ENCODE measurements around the gene CCL25. TPM values are rescaled to one million over a fixed set of nuclear protein-coding genes. Genes with fewer than 3 reads are reported as not detected.

CCL25 gene
- total RNA-seq, 4 donors from 2014 or later: not detected

DNA sequence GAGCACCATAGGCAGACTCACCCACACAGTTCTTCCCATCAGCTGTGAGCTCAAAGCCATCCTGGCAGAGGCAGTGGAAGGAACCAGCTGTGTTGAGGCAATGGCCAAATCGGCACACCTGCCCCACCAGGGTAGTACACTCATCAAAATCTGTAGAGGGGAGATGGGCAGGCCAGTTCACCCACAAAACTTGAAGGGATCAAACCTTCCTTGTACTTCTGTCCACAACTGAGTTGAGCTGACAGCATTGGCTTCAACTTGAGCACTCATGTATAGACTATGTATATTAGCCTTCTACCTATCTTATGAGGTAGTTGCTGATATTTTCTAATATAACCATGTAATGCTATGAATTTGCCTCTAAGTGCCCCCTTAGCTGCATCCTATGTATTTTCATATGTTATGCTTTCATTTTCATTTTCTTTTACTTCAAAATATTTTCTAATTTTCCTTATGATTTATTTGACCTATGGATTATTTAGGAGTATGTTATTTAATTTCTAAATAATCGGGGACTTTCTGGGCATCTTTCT lies 42.9 kb downstream of the CCL25 start:
- no peak overlapping the region for H3K4me3 ChIP-seq
- 75 to 100% methylated on average over 1 to 2 of the region's 2 CpGs for WGBS, 2 donors (ENCODE audit: low coverage in 1 of 2)
- TF ChIP-seq POLR2A (IDR thresholded peaks at IDR 0.05): no peak
- TF ChIP-seq, protein P1, sequence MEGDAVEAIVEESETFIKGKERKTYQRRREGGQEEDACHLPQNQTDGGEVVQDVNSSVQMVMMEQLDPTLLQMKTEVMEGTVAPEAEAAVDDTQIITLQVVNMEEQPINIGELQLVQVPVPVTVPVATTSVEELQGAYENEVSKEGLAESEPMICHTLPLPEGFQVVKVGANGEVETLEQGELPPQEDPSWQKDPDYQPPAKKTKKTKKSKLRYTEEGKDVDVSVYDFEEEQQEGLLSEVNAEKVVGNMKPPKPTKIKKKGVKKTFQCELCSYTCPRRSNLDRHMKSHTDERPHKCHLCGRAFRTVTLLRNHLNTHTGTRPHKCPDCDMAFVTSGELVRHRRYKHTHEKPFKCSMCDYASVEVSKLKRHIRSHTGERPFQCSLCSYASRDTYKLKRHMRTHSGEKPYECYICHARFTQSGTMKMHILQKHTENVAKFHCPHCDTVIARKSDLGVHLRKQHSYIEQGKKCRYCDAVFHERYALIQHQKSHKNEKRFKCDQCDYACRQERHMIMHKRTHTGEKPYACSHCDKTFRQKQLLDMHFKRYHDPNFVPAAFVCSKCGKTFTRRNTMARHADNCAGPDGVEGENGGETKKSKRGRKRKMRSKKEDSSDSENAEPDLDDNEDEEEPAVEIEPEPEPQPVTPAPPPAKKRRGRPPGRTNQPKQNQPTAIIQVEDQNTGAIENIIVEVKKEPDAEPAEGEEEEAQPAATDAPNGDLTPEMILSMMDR (IDR thresholded peaks at IDR 0.05): no peak
- no peak for TF ChIP-seq POLR2AphosphoS5 (IDR thresholded peaks at IDR 0.05)
- no peak for TF ChIP-seq EP300 (IDR thresholded peaks at IDR 0.05; ENCODE audit: low read depth)
- H3K27me3 ChIP-seq: no peaks in the 10 kb centered on the region
- peaks cover 17 to 22% of the 10 kb centered on the region in 2 donors for H3K9me3 ChIP-seq
- no peaks in the 10 kb centered on the region for H3K36me3 ChIP-seq
- DNase-seq: no peak
- intact Hi-C loops (cut with DNase I; ENCODE audit: low total_unique reads): no loop called here
- no peaks in the 10 kb centered on the region for H3K4me1 ChIP-seq
- in situ Hi-C loops (cut with MboI; ENCODE audit: low pct_ligation_motif_present in 1 of 4, low pct_unique_long_range_greater_than_20kb in 1 of 4, low sequenced_read_pairs in 3 of 4): no loop called here
- no peak overlapping the region for H3K27ac ChIP-seq

DNA sequence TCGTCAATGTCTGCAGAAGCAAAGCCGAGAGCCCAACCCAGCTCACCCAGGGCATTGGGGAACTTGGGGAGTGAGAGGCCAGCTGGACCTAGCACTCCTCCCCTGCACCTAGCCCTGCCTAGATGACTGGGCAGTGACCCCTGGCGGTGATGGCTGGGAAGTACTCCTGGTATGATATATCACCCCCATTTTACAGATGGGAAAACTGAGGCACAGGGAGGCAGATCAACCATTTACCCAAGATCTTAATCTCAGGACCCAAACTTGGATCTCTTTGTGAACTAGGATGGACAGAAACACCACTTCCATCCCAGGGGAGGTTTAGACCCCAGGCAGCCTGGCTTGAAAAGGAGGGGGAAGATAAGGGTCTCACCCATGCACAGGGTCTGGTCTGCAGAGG lies 43.5 kb downstream of the CCL25 start:
- in situ Hi-C loops (cut with MboI; ENCODE audit: low pct_ligation_motif_present in 1 of 4, low pct_unique_long_range_greater_than_20kb in 1 of 4, low sequenced_read_pairs in 3 of 4) (no loop called here), intact Hi-C loops (cut with DNase I; ENCODE audit: low total_unique reads) (no loop called here)
- Histone ChIP-seq H3K27me3 (no peaks in the 10 kb centered on the region), H3K9me3 (peaks cover 17 to 22% of the 10 kb centered on the region in 2 donors), H3K4me3 (no peak overlapping the region), H3K36me3 (no peaks in the 10 kb centered on the region), H3K27ac (no peak overlapping the region), H3K4me1 (no peaks in the 10 kb centered on the region)
- TF ChIP-seq EP300 (IDR thresholded peaks at IDR 0.05; ENCODE audit: low read depth) (no peak), POLR2A (IDR thresholded peaks at IDR 0.05) (no peak), POLR2AphosphoS5 (IDR thresholded peaks at IDR 0.05) (no peak)
- TF ChIP-seq, protein P1 (IDR thresholded peaks at IDR 0.05): no peak
- no peak for DNase-seq
- WGBS, 2 donors (ENCODE audit: low coverage in 1 of 2): 90% methylated on average over 3 of the region's 3 CpGs; no CpG with 5 or more reads in 1 of the 2 donors

- H3K27me3 ChIP-seq: no peaks in the 10 kb centered on the region
- no peak for DNase-seq
- intact Hi-C loops (cut with DNase I; ENCODE audit: low total_unique reads) (no loop called here), in situ Hi-C loops (cut with MboI; ENCODE audit: low pct_ligation_motif_present in 1 of 4, low pct_unique_long_range_greater_than_20kb in 1 of 4, low sequenced_read_pairs in 3 of 4) (no loop called here)
- H3K4me1 ChIP-seq: no peaks in the 10 kb centered on the region
- H3K4me3 ChIP-seq: no peak overlapping the region
- no peak for TF ChIP-seq EP300 (IDR thresholded peaks at IDR 0.05; ENCODE audit: low read depth)
- TF ChIP-seq POLR2A (IDR thresholded peaks at IDR 0.05): no peak
- TF ChIP-seq, protein P1 (IDR thresholded peaks at IDR 0.05): no peak
- TF ChIP-seq POLR2AphosphoS5 (IDR thresholded peaks at IDR 0.05): no peak
- no peak overlapping the region for H3K27ac ChIP-seq
- no peaks in the 10 kb centered on the region for H3K36me3 ChIP-seq
- WGBS, 2 donors (ENCODE audit: low coverage in 1 of 2): 90% methylated on average over 10 of the region's 10 CpGs; no CpG with 5 or more reads in 1 of the 2 donors
- peaks cover 17 to 22% of the 10 kb centered on the region in 2 donors for H3K9me3 ChIP-seq
These were observed 44.6 kb downstream of the CCL25 start for GRCh38 chr19:8097198-8097597.

DNA sequence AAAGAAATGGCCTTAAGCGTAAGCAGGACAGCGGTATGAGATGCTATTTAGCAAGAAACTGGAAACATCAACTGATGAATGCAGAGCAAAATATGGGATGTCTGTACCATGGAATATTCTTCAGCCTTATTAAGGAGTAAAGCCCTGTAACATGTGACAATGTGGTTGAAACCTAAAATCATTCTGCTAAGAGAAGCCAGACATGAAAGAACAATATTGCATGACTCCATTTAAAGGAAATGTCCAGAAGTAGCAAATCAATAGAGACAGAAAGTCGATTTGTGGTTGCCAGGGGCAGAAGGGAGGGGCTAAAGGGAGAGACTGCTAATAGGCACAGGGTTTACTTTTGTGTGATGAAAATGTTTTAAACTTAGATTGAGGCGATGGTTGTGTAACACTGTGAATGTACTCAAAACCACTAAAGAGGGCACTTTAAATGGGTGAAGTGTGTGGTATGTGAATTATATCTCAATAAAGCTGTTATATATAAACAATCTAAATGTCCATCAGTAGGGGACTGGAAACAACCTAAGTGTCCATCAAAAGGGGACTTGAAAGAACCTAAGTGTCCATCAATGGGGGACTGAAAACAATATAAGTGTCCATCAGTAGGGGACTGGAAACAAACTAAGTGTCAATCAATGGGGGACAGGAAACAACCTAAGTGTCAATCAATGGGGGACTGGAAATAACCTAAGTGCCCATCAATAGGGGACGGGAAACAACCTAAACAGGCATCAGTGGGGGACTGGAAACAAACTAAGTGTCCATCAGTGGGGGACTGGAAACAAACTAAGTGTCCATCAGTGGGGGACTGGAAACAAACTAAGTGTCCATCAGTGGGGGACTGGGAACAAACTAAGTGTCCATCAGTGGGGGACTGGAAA lies 45.4 kb downstream of the CCL25 start:
- WGBS, 2 donors (ENCODE audit: low coverage in 1 of 2): 52 to 77% methylated on average over 4 to 5 of the region's 5 CpGs
- in situ Hi-C loops (cut with MboI; ENCODE audit: low pct_ligation_motif_present in 1 of 4, low pct_unique_long_range_greater_than_20kb in 1 of 4, low sequenced_read_pairs in 3 of 4): no loop called here

More for the DNA sequence above, 45.4 kb downstream of the CCL25 start:
- Histone ChIP-seq H3K4me1 (no peaks in the 10 kb centered on the region), H3K4me3 (no peak overlapping the region), H3K27me3 (no peaks in the 10 kb centered on the region), H3K36me3 (no peaks in the 10 kb centered on the region), H3K9me3 (peaks cover 17 to 22% of the 10 kb centered on the region in 2 donors), H3K27ac (no peak overlapping the region)
- no peak for DNase-seq
- intact Hi-C loops (cut with DNase I; ENCODE audit: low total_unique reads): no loop called here
- TF ChIP-seq POLR2AphosphoS5 (IDR thresholded peaks at IDR 0.05) (no peak), EP300 (IDR thresholded peaks at IDR 0.05; ENCODE audit: low read depth) (no peak), POLR2A (IDR thresholded peaks at IDR 0.05) (no peak)
- TF ChIP-seq, protein P1 (IDR thresholded peaks at IDR 0.05): no peak

All from transverse colon (tissue), 4 donors.